ENCODE measurements around the gene LRAT. TPM values are rescaled to one million over a fixed set of nuclear protein-coding genes. Genes with fewer than 3 reads are reported as not detected.

Gene LRAT
- total and polyA plus RNA-seq, 2 experiments from 2014 or later = 57.1 to 90.1 TPM

DNA sequence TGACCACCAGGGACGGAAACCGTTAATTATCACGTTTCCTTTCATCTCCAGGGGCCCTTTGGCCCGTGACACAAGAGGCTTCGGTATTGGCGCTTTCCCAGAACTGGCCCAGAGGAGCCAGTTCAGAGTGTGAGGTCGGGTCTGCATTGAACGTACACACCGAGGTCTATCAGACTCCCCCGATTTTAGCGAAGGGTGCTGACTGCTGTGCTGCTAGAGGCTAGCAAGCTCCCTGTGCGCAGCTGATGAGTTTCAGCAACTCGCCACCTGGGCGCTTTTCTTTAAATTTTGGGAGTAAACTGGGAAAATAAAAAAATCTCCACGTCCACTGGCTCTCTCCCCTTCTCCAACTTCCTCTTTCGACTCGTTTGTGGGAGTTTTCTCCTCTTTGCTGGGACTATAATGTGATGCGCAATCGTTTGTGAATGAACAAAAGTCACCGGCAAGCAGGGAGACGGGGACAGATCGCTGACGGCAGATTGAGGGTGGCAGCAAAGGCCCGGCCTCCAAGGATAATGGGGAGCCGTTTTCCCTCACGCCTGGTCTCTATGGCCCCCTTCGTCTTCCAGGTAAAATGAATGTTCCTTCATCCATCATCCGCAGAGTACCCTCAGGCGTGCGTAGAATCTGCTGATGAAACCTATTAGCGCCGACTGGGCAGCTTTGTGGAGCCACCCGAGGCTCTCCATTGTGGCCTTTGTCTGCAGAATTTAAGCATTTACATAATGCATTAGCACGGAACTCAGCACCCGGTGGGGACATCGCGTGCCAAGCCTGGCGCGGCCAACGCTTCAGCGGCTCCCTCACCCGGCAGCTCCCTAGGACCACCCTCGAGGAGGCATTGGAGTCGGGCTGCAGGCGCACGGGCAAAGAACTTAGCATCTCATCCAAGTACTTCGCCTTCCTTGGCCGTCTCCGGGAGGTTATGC is 1.6 kb upstream of the LRAT start (continued):
- TF ChIP-seq ZNF462 (CRISPR knock-in tag; IDR thresholded peaks at IDR 0.05) (no peak), ZNF331 (CRISPR knock-in tag; IDR thresholded peaks at IDR 0.05; ENCODE audit: low read depth) (no peak), JUNB (IDR thresholded peaks at IDR 0.05; ENCODE audit: unreplicated experiment) (no peak), POLR2AphosphoS5 (IDR thresholded peaks at IDR 0.05; ENCODE audit: low read depth) (peak; percentile 25; the same call in 1 of the 2 replicates), STAT1 (IDR thresholded peaks at IDR 0.05; ENCODE audit: unreplicated experiment) (no peak), EZH2 (IDR thresholded peaks at IDR 0.05; ENCODE audit: low read depth, unreplicated experiment) (peak; percentile 35), NANOG (IDR thresholded peaks at IDR 0.05; ENCODE audit: borderline replicate concordance) (peak; percentile 69; the same call in 1 of the 2 replicates), CTCF (conservative IDR thresholded peaks at IDR 0.05; ENCODE audit: low read depth in 2 of 2) (no peak; a peak in 1 of 4 replicates)
